HepG2 (cell line): ENCODE data around the gene WDR26. TPM values are rescaled to one million over a fixed set of nuclear protein-coding genes. Genes with fewer than 3 reads are reported as not detected.
A peak's percentile ranks its signal among the peaks of the same experiment; 100 is the strongest.

Source experiments
- ATAC-seq: fragments of 200-7000 bp; cut with Tn5 transposase; 3 replicates; pipeline ENCODE4 v1.9.1; 2020; ENCODE audit warnings: mild to moderate bottlenecking, moderate library complexity
- BruUV-seq: library from RNA; stranded (reverse); fragments of 400-500 nt; replicated peaks from 2 replicates; lab custom pipeline; 2021; lab: Mats Ljungman, UMichigan
- CTCF ChIA-PET: fragments of 300-600 bp; formaldehyde crosslinking; extraction: SDS; loops from one replicate; lab custom pipeline; 2021; ENCODE audit warnings: low total read pairs, inconsistent platforms, low intra/inter-chr PET ratio; lab: Yijun Ruan, JAX
- POLR2A ChIA-PET: fragments of 350-600 bp; sonication (Branson Sonifier 250); formaldehyde crosslinking; loops from one replicate; lab custom pipeline; 2020; ENCODE audit warnings: antibody characterized with exemption, inconsistent platforms; lab: Yijun Ruan, JAX
- DNase-seq: peaks from one replicate; pipeline ENCODE4 v3.0.0-alpha.2; 2015; ENCODE audit warnings: low spot score
- FAIRE-seq: peaks from 3 replicates; lab custom pipeline; 2011; peaks lifted over from hg19 to GRCh38; lab: Jason Lieb, UNC
- H2AFZ ChIP-seq: one replicate; pipeline ENCODE4 v1.6.1; 2011; ENCODE audit warnings: low read length, inconsistent platforms
- H3K27ac ChIP-seq: fragments of 300-600 bp; 3 replicates; pipeline ENCODE4 v1.8.0; 2011; ENCODE audit warnings: mixed run types, mild to moderate bottlenecking, mixed read lengths, low read length, inconsistent platforms; ENCODE audit not compliant: insufficient read depth; ENCODE audit errors: extremely low read length
- H3K27me3 ChIP-seq, 2 experiments: fragments of 200-600 bp in 1 of 2; 2 replicates in 1 of 2; 3 replicates in 1 of 2; pipeline versions ENCODE4 v1.6.0 to v1.8.0; 2011; ENCODE audit warnings: low read length in 2 of 2, mild to moderate bottlenecking in 2 of 2, moderate library complexity in 2 of 2, inconsistent platforms in 1 of 2; ENCODE audit not compliant: insufficient read depth in 2 of 2, control insufficient read depth in 1 of 2
- H3K36me3 ChIP-seq, 2 experiments: fragments of 200-600 bp in 1 of 2; replicated peaks in 1 of 2; 2 replicates in 1 of 2; 3 replicates in 1 of 2; pipeline versions ENCODE4 v1.5.1 to v1.8.0; 2011; ENCODE audit warnings: low read length in 2 of 2, inconsistent platforms in 1 of 2; ENCODE audit not compliant: insufficient read depth in 2 of 2, control insufficient read depth in 1 of 2
- H3K4me1 ChIP-seq: 2 replicates; pipeline ENCODE4 v1.5.1; 2012; ENCODE audit warnings: low read length, inconsistent platforms; ENCODE audit not compliant: insufficient read depth
- H3K4me2 ChIP-seq: 2 replicates; pipeline ENCODE4 v1.6.0; 2011; ENCODE audit warnings: low read depth, low read length, inconsistent platforms
- H3K4me3 ChIP-seq, 3 experiments: fragments of 200-600 bp in 1 of 3; sonication (generic), shearing (Covaris generic) in 1 of 3; replicated peaks in 1 of 3; 2 replicates each; pipeline ENCODE4 v1.5.1; 2011 to 2016; ENCODE audit warnings: low read length in 3 of 3, inconsistent platforms in 2 of 3, low read depth in 2 of 3, mild to moderate bottlenecking in 2 of 3, control low read depth in 1 of 3, mixed read lengths in 1 of 3; ENCODE audit not compliant: insufficient read depth in 1 of 3
- H3K79me2 ChIP-seq: one replicate; pipeline ENCODE4 v1.6.1; 2011; ENCODE audit warnings: low read length, inconsistent platforms; ENCODE audit not compliant: insufficient read depth
- H3K9ac ChIP-seq: 2 replicates; pipeline ENCODE4 v1.6.0; 2011; ENCODE audit warnings: mild to moderate bottlenecking, low read depth, low read length, inconsistent platforms; ENCODE audit not compliant: insufficient read depth
- H3K9me3 ChIP-seq: 2 replicates; pipeline ENCODE4 v1.5.1; 2012; ENCODE audit warnings: mild to moderate bottlenecking, low read length
- H4K20me1 ChIP-seq: 2 replicates; pipeline ENCODE4 v1.6.0; 2011; ENCODE audit warnings: inconsistent platforms, mild to moderate bottlenecking, low read length, moderate library complexity; ENCODE audit not compliant: insufficient read depth
- ARHGAP35 ChIP-seq: sonication (generic); formaldehyde crosslinking; IDR thresholded peaks from 2 replicates; pipeline ENCODE4 v1.9.0; 2022; ENCODE audit warnings: mild to moderate bottlenecking, inconsistent platforms, moderate library complexity, missing genetic modification reagents, borderline replicate concordance
- BATF2 ChIP-seq: sonication (generic); formaldehyde crosslinking; IDR thresholded peaks from 2 replicates; pipeline ENCODE4 v1.8.0; 2022; ENCODE audit warnings: mild to moderate bottlenecking, missing genetic modification reagents, moderate library complexity
- BRD4 ChIP-seq: sonication (generic); formaldehyde crosslinking; IDR thresholded peaks from 2 replicates; pipeline ENCODE4 v1.4.0; 2020; ENCODE audit warnings: missing genetic modification reagents
- HES4 ChIP-seq: sonication (generic); formaldehyde crosslinking; IDR thresholded peaks from 2 replicates; pipeline ENCODE4 v1.9.0; 2021; ENCODE audit warnings: mild to moderate bottlenecking, missing genetic modification reagents, borderline replicate concordance
- HOMEZ ChIP-seq: IDR thresholded peaks from 2 replicates; pipeline ENCODE4 v1.6.1; 2016; ENCODE audit warnings: low read depth
- KLF11 ChIP-seq: IDR thresholded peaks from 2 replicates; pipeline ENCODE4 v1.6.1; 2016; ENCODE audit warnings: missing compliant biosample characterization
- KMT2A ChIP-seq: sonication (generic); formaldehyde crosslinking; IDR thresholded peaks from 2 replicates; pipeline ENCODE4 v1.4.0; 2020; ENCODE audit warnings: missing genetic modification reagents
- MED1 ChIP-seq: sonication (generic); formaldehyde crosslinking; IDR thresholded peaks from 2 replicates; pipeline ENCODE4 v1.4.0; 2020; ENCODE audit warnings: missing genetic modification reagents
- MYNN ChIP-seq: sonication (generic); formaldehyde crosslinking; IDR thresholded peaks from 2 replicates; pipeline ENCODE4 v1.4.0; 2020; ENCODE audit warnings: mild to moderate bottlenecking, low read depth, missing genetic modification reagents
- RBM39 ChIP-seq: fragments of 200-400 bp; formaldehyde crosslinking; IDR thresholded peaks from one replicate; pipeline ENCODE4 v1.6.1; 2018; ENCODE audit warnings: antibody characterized with exemption, mild to moderate bottlenecking, low read depth, low read length; ENCODE audit not compliant: poor library complexity, severe bottlenecking
- REPIN1 ChIP-seq: sonication (generic); formaldehyde crosslinking; IDR thresholded peaks from 2 replicates; pipeline ENCODE4 v1.8.0; 2022; ENCODE audit warnings: missing genetic modification reagents, low read depth, mild to moderate bottlenecking, borderline replicate concordance
- SRF ChIP-seq: IDR thresholded peaks from 2 replicates; pipeline ENCODE4 v1.6.1; 2011; ENCODE audit warnings: mild to moderate bottlenecking, low read depth, low read length, moderate library complexity
- TAF1 ChIP-seq: sonication (generic); formaldehyde crosslinking; IDR thresholded peaks from 2 replicates; pipeline ENCODE4 v1.4.0; 2020; ENCODE audit warnings: missing genetic modification reagents
- TEAD3 ChIP-seq: optimal IDR thresholded peaks from 2 replicates; pipeline ENCODE3; 2016; ENCODE audit warnings: borderline replicate concordance
- ZFP82 ChIP-seq: sonication (generic); formaldehyde crosslinking; IDR thresholded peaks from 2 replicates; pipeline ENCODE4 v1.5.1; 2020; ENCODE audit warnings: mild to moderate bottlenecking, missing genetic modification reagents, borderline replicate concordance
- ZNF564 ChIP-seq: sonication (generic); formaldehyde crosslinking; IDR thresholded peaks from 2 replicates; pipeline ENCODE4 v1.8.1; 2023; ENCODE audit warnings: mild to moderate bottlenecking, missing genetic modification reagents
- ZNF574 ChIP-seq: sonication (generic); formaldehyde crosslinking; IDR thresholded peaks from 2 replicates; pipeline ENCODE4 v1.4.0; 2020; ENCODE audit warnings: missing genetic modification reagents
- ZNF749 ChIP-seq: sonication (generic); formaldehyde crosslinking; IDR thresholded peaks from 2 replicates; pipeline ENCODE4 v1.8.0; 2022; ENCODE audit warnings: mild to moderate bottlenecking, missing genetic modification reagents, moderate library complexity, borderline replicate concordance
- WGBS: methylation state at CpG from one replicate; pipeline ENCODE4 v1.1.6; 2017; ENCODE audit warnings: low lambda C conversion rate; 5-methylcytosine and 5-hydroxymethylcytosine counted together
- in situ Hi-C: cut with HindIII; loops from 2 replicates; pipeline ENCODE4 v1.10.0; 2017; ENCODE audit warnings: low pct_unique_long_range_greater_than_20kb; ENCODE audit not compliant: extremely low pct_ligation_motif_present
- intact Hi-C: fragments of 100-400 bp; cut with micrococcal nuclease; formaldehyde crosslinking; loops from one replicate; pipeline ENCODE4 v1.10.0; 2022; ENCODE audit not compliant: unreplicated experiment
- polyA plus RNA-seq, 8 experiments: library from polyadenylated mRNA; depleted of rRNA in 3 of 8; stranded (reverse) in 7 of 8; unstranded in 1 of 8; fragments of >200 nt; fragmentation: Illumina TruSeq in 4 of 8; extraction: Trizol in 4 of 8; gene quantifications; 2 replicates each; pipeline versions ENCODE4 v1.2.1 to v1.2.3, GENCODE V29; 2011 to 2016; ENCODE audit warnings: low read depth in 4 of 8, missing spikeins in 1 of 8, mixed read lengths in 1 of 8; ENCODE audit not compliant: insufficient read depth in 1 of 8
- total RNA-seq, 5 experiments: library from RNA; depleted of rRNA; stranded (reverse); fragments of >200 nt; fragmentation: Illumina TruSeq; extraction: Trizol; gene quantifications; 2 replicates each; pipeline ENCODE4 v1.2.3, GENCODE V29; 2016; ENCODE audit warnings: low read depth in 1 of 5

WDR26 gene
- total and polyA plus RNA-seq, 2 of the 13 experiments (the other 11 are each of a cell fraction or from before 2014, with no cell fraction given) = 13.2 to 23.7 TPM

GRCh38 chr1:224356685-224357625 lies 77.6 kb downstream of the WDR26 start, which contains the start of gene CNIH4:
TSS of gene CNIH4 (plus strand) at chr1:224356879. CDS start at chr1:224356925, 46 bp downstream.
- POLR2A ChIA-PET = interaction anchor here (1.9 kb wide), 1 partner anchor 27 kb away, joined by 5 read pairs; the partner anchor contains the start of gene NVL
- 0 out of 2 replicates have a peak, but pooled peaks cover 2% of the 10 kb centered on the region for H4K20me1 ChIP-seq
- peak; percentile 98 for ATAC-seq
- peak; percentile 44 for FAIRE-seq
- peaks cover 43% of the 10 kb centered on the region for H3K4me1 ChIP-seq
- peak within 1 kb of the TSS; percentile 43 for H3K27ac ChIP-seq
- H3K27me3 ChIP-seq = no peaks in the 10 kb centered on the region; a peak in 1 of 5 replicates
- DNase-seq = peak; percentile 88
- no peaks in the 10 kb centered on the region for H3K36me3 ChIP-seq
- in situ Hi-C loops (no loop called here), intact Hi-C loops (loop anchor here (5.0 kb wide), 1 partner anchor 100 kb away; no protein-coding TSS in a partner anchor)
- peak within 1 kb of the TSS; percentile 88 for H3K4me2 ChIP-seq
- peak within 1 kb of the TSS; percentile 71 to 95 (median 90) for H3K4me3 ChIP-seq
- BruUV-seq = TSS peak; percentile 67
- H3K9me3 ChIP-seq = no peaks in the 10 kb centered on the region
- peak within 1 kb of the TSS; percentile 72 for H3K9ac ChIP-seq
- WGBS = 2% methylated on average over 27 of the region's 78 CpGs
- H3K79me2 ChIP-seq = peaks cover 32% of the 10 kb centered on the region
- CTCF ChIA-PET = no interaction called here
- no peak within 1 kb of the TSS for H2AFZ ChIP-seq
- TF ChIP-seq MYNN (CRISPR knock-in tag) = no peak
- TF ChIP-seq RBM39 = peak; percentile 48
- peak; percentile 54 for TF ChIP-seq TAF1 (CRISPR knock-in tag)
- no peak for TF ChIP-seq SRF
- no peak for TF ChIP-seq ZFP82 (CRISPR knock-in tag)
- 0 out of 2 replicates have a peak, but pooled peaks have one; percentile 21 for TF ChIP-seq ZNF564
- peak; percentile 66; the same call in 1 of the 2 replicates for TF ChIP-seq ARHGAP35 (CRISPR knock-in tag)
- TF ChIP-seq MED1 (CRISPR knock-in tag) = peak; percentile 21; the same call in 1 of the 2 replicates
- TF ChIP-seq KMT2A (CRISPR knock-in tag) = peak; percentile 70; the same call in 1 of the 2 replicates
- TF ChIP-seq BRD4 = peak; percentile 11; the same call in 1 of the 2 replicates
- TF ChIP-seq ZNF749 (CRISPR knock-in tag) = peak; percentile 55
- TF ChIP-seq KLF11 (CRISPR knock-in tag) = no peak
- TF ChIP-seq HOMEZ (CRISPR knock-in tag) = peak; percentile 23; the same call in 1 of the 2 replicates
- TF ChIP-seq BATF2 (CRISPR knock-in tag) = 0 out of 2 replicates have a peak, but pooled peaks have one; percentile 46
- peak; percentile 97 for TF ChIP-seq ZNF574 (CRISPR knock-in tag)
- TF ChIP-seq REPIN1 (CRISPR knock-in tag) = no peak
- TF ChIP-seq TEAD3 = peak; percentile 17
- TF ChIP-seq HES4 = peak; percentile 84
